ENCODE measurements around the gene KRTAP13-3.

- TF ChIP-seq CTCF (IDR thresholded peaks at IDR 0.05; ENCODE audit: low read length): no peak
- no peak for TF ChIP-seq EZH2 (IDR thresholded peaks at IDR 0.05; ENCODE audit: borderline replicate concordance, low read length)
Measured at GRCh38 chr21:30468900-30469714, 43.4 kb upstream of the KRTAP13-3 start.
